ENCODE results near the gene SLC26A6. TPM values are rescaled to one million over a fixed set of nuclear protein-coding genes. Genes with fewer than 3 reads are reported as not detected.

Gene SLC26A6
- polyA plus RNA-seq, 1 donor (not counting 4 experiments of a cell fraction or from before 2014, with no cell fraction given) = 24.9 TPM

DNA sequence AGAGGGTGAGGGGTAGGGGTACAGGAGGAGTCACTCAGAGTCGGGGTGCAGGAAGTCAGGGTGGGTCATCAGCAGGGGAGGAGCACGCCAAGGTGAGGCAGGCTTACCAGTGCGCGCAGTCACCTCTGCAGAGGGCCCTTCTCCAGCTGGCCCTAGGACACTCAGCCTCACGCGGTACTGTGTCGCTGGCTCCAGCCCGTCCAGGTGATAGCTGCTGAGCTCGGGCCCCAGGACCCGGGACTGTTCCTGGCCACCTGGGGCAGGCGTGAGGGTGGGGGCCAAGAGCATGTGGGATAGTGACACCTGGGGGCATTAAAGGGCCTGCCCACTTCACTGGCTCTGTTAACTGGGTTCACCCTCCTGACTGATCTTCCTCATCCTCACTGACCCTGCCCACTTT, 47.6 kb downstream of the SLC26A6 start:
- H3K27ac ChIP-seq (ENCODE audit: control insufficient read depth, insufficient read depth, low read length) = no peak overlapping the region
- peaks cover 85% of the 10 kb centered on the region for H3K79me2 ChIP-seq (ENCODE audit: control insufficient read depth, insufficient read depth, low read length)
- peaks cover 14% of the 10 kb centered on the region for H3K4me1 ChIP-seq (ENCODE audit: control insufficient read depth, extremely low read depth, insufficient read depth, low read length)
- dilution Hi-C loops (cut with MboI; ENCODE audit: extremely low pct_ligation_motif_present, low sequenced_read_pairs) = no loop called here
- H3K4me2 ChIP-seq (ENCODE audit: control insufficient read depth, extremely low read depth, insufficient read depth, low read depth, low read length) = no peak overlapping the region
- no peak overlapping the region for H3K9ac ChIP-seq (ENCODE audit: control insufficient read depth, extremely low read depth, insufficient read depth, low read length)
- no peak for FAIRE-seq
- H3K9me3 ChIP-seq (ENCODE audit: control insufficient read depth, low read depth, low read length) = no peaks in the 10 kb centered on the region
- TF ChIP-seq, protein P1, sequence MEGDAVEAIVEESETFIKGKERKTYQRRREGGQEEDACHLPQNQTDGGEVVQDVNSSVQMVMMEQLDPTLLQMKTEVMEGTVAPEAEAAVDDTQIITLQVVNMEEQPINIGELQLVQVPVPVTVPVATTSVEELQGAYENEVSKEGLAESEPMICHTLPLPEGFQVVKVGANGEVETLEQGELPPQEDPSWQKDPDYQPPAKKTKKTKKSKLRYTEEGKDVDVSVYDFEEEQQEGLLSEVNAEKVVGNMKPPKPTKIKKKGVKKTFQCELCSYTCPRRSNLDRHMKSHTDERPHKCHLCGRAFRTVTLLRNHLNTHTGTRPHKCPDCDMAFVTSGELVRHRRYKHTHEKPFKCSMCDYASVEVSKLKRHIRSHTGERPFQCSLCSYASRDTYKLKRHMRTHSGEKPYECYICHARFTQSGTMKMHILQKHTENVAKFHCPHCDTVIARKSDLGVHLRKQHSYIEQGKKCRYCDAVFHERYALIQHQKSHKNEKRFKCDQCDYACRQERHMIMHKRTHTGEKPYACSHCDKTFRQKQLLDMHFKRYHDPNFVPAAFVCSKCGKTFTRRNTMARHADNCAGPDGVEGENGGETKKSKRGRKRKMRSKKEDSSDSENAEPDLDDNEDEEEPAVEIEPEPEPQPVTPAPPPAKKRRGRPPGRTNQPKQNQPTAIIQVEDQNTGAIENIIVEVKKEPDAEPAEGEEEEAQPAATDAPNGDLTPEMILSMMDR (optimal IDR thresholded peaks at IDR 0.05 in 1 of 3, IDR thresholded peaks at IDR 0.05 in 1 of 3, conservative IDR thresholded peaks at IDR 0.05 in 1 of 3; ENCODE audit: extremely low read depth in 1 of 3, insufficient read depth in 2 of 3, low read length in 3 of 3) = no peak
- no peak for TF ChIP-seq EZH2 (IDR thresholded peaks at IDR 0.05; ENCODE audit: low read length)
- H2AFZ ChIP-seq (ENCODE audit: control insufficient read depth, low read length) = no peak overlapping the region
- H3K27me3 ChIP-seq (ENCODE audit: control insufficient read depth, extremely low read depth, insufficient read depth, low read length) = no peaks in the 10 kb centered on the region
- H3K9me1 ChIP-seq (ENCODE audit: control insufficient read depth, extremely low read depth, insufficient read depth, low read length) = peaks cover 2% of the 10 kb centered on the region
- no peak overlapping the region for H3K4me3 ChIP-seq (ENCODE audit: control insufficient read depth in 2 of 3, extremely low read depth in 1 of 3, insufficient read depth in 2 of 3, low read depth in 1 of 3, low read length in 3 of 3)
- peaks cover 34% of the 10 kb centered on the region for H4K20me1 ChIP-seq (ENCODE audit: control insufficient read depth, extremely low read depth, insufficient read depth, low read length)
- no peak for DNase-seq (ENCODE audit: low read depth, low spot score)
- H3K36me3 ChIP-seq (ENCODE audit: control insufficient read depth in 2 of 2, extremely low read depth in 1 of 2, insufficient read depth in 2 of 2, low read length in 2 of 2) = peaks cover 80 to 93% of the 10 kb centered on the region in 2 experiments

DNA sequence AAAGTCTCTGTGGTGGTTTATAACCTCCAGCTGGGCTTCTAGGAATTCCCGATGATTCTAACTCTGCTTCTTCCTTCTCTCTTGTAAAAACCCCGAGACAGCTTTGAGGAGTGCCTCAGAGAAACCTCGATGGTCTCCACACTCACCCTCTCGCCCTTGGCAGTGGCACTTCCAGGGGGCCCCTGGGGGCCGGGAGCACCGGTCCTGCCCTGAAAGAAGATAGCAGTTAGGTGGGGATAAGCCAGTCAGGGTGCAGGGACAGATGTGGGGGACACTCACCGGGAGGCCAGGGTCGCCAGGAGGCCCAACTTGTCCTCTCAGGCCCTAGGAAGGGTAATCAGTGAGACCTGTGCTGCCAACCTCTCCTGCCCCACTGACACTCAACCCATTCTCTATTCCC, 49.9 kb downstream of the SLC26A6 start:
- FAIRE-seq = no peak
- no peak overlapping the region for H3K4me3 ChIP-seq (ENCODE audit: control insufficient read depth in 2 of 3, extremely low read depth in 1 of 3, insufficient read depth in 2 of 3, low read depth in 1 of 3, low read length in 3 of 3)
- peaks cover 31% of the 10 kb centered on the region for H4K20me1 ChIP-seq (ENCODE audit: control insufficient read depth, extremely low read depth, insufficient read depth, low read length)
- no peaks in the 10 kb centered on the region for H3K9me1 ChIP-seq (ENCODE audit: control insufficient read depth, extremely low read depth, insufficient read depth, low read length)
- no peaks in the 10 kb centered on the region for H3K27me3 ChIP-seq (ENCODE audit: control insufficient read depth, extremely low read depth, insufficient read depth, low read length)
- peaks cover 67% of the 10 kb centered on the region for H3K79me2 ChIP-seq (ENCODE audit: control insufficient read depth, insufficient read depth, low read length)
- H3K9me3 ChIP-seq (ENCODE audit: control insufficient read depth, low read depth, low read length) = no peaks in the 10 kb centered on the region
- H3K27ac ChIP-seq (ENCODE audit: control insufficient read depth, insufficient read depth, low read length) = no peak overlapping the region
- TF ChIP-seq, protein P1 (optimal IDR thresholded peaks at IDR 0.05 in 1 of 3, IDR thresholded peaks at IDR 0.05 in 1 of 3, conservative IDR thresholded peaks at IDR 0.05 in 1 of 3; ENCODE audit: extremely low read depth in 1 of 3, insufficient read depth in 2 of 3, low read length in 3 of 3) = no peak
- TF ChIP-seq EZH2 (IDR thresholded peaks at IDR 0.05; ENCODE audit: low read length) = no peak
- dilution Hi-C loops (cut with MboI; ENCODE audit: extremely low pct_ligation_motif_present, low sequenced_read_pairs) = no loop called here
- no peak overlapping the region for H3K9ac ChIP-seq (ENCODE audit: control insufficient read depth, extremely low read depth, insufficient read depth, low read length)
- peaks cover 86 to 91% of the 10 kb centered on the region in 2 experiments for H3K36me3 ChIP-seq (ENCODE audit: control insufficient read depth in 2 of 2, extremely low read depth in 1 of 2, insufficient read depth in 2 of 2, low read length in 2 of 2)
- no peak overlapping the region for H3K4me2 ChIP-seq (ENCODE audit: control insufficient read depth, extremely low read depth, insufficient read depth, low read depth, low read length)
- no peak overlapping the region for H2AFZ ChIP-seq (ENCODE audit: control insufficient read depth, low read length)
- no peak for DNase-seq (ENCODE audit: low read depth, low spot score)
- peaks cover 2% of the 10 kb centered on the region for H3K4me1 ChIP-seq (ENCODE audit: control insufficient read depth, extremely low read depth, insufficient read depth, low read length)

All from keratinocyte (primary cell).